ENCODE results near the gene KIF6. TPM values are rescaled to one million over a fixed set of nuclear protein-coding genes. Genes with fewer than 3 reads are reported as not detected.

KIF6 gene
- total RNA-seq, 4 donors from 2014 or later = 0.14 to 46.6 (median 0.48) TPM; not detected in 1

- peak; percentile 67 to 84 (median 77) for TF ChIP-seq CTCF (IDR thresholded peaks at IDR 0.05)
- no peak for TF ChIP-seq EP300 (IDR thresholded peaks at IDR 0.05; ENCODE audit: low read depth)
- TF ChIP-seq POLR2AphosphoS5 (IDR thresholded peaks at IDR 0.05) = no peak
- no peak for TF ChIP-seq POLR2A (IDR thresholded peaks at IDR 0.05)
- H3K36me3 ChIP-seq = no peaks in the 10 kb centered on the region
- H3K27me3 ChIP-seq = no peaks in the 10 kb centered on the region
- H3K4me3 ChIP-seq = no peak overlapping the region
- intact Hi-C loops (cut with DNase I; ENCODE audit: low total_unique reads) = loop anchor here (10.0 kb wide), 1 partner anchor 513 kb away; no protein-coding TSS in a partner anchor
- H3K4me1 ChIP-seq = no peaks in the 10 kb centered on the region
- 32 to 62% methylated on average over 3 to 21 of the region's 21 CpGs for WGBS, 2 donors (ENCODE audit: low coverage in 1 of 2)
- no peaks in the 10 kb centered on the region for H3K9me3 ChIP-seq
- no peak overlapping the region for H3K27ac ChIP-seq
- in situ Hi-C loops (cut with MboI; ENCODE audit: low pct_ligation_motif_present in 1 of 4, low pct_unique_long_range_greater_than_20kb in 1 of 4, low sequenced_read_pairs in 3 of 4) = loop anchor here (25.0 kb wide), 4 partner anchors 525 to 1675 kb away; partner anchors contain the start of genes TSPO2 (in 2 of the 4) and UNC5CL (in 2 of the 4)
- peak; percentile 67 for DNase-seq
Observed at GRCh38 chr6:39361657-39362486, 363.3 kb downstream of the KIF6 start.

GRCh38 chr6:39360378-39360777, 364.8 kb downstream of the KIF6 start:
- no peaks in the 10 kb centered on the region for H3K4me1 ChIP-seq
- in situ Hi-C loops (cut with MboI; ENCODE audit: low pct_ligation_motif_present in 1 of 4, low pct_unique_long_range_greater_than_20kb in 1 of 4, low sequenced_read_pairs in 3 of 4) (loop anchor here (25.0 kb wide), 4 partner anchors 527 to 1677 kb away; partner anchors contain the start of genes TSPO2 (in 2 of the 4) and UNC5CL (in 2 of the 4)), intact Hi-C loops (cut with DNase I; ENCODE audit: low total_unique reads) (loop anchor here (10.0 kb wide), 1 partner anchor 514 kb away; no protein-coding TSS in a partner anchor)
- no peaks in the 10 kb centered on the region for H3K36me3 ChIP-seq
- TF ChIP-seq POLR2A (IDR thresholded peaks at IDR 0.05) = no peak
- TF ChIP-seq EP300 (IDR thresholded peaks at IDR 0.05; ENCODE audit: low read depth) = no peak
- TF ChIP-seq POLR2AphosphoS5 (IDR thresholded peaks at IDR 0.05) = no peak
- TF ChIP-seq CTCF (IDR thresholded peaks at IDR 0.05) = no peak
- H3K27ac ChIP-seq = no peak overlapping the region
- no peak for DNase-seq
- WGBS, 2 donors (ENCODE audit: low coverage in 1 of 2) = 77% methylated on average over 9 of the region's 9 CpGs; no CpG with 5 or more reads in 1 of the 2 donors
- no peaks in the 10 kb centered on the region for H3K27me3 ChIP-seq
- no peak overlapping the region for H3K4me3 ChIP-seq
- no peaks in the 10 kb centered on the region for H3K9me3 ChIP-seq

GRCh38 chr6:39357998-39358686, 367.1 kb downstream of the KIF6 start:
- peak; percentile 40 for DNase-seq

GRCh38 chr6:39353698-39354315, 371.4 kb downstream of the KIF6 start:
- Histone ChIP-seq H3K9me3 (no peaks in the 10 kb centered on the region), H3K27ac (no peak overlapping the region), H3K4me1 (no peaks in the 10 kb centered on the region), H3K36me3 (no peaks in the 10 kb centered on the region), H3K27me3 (no peaks in the 10 kb centered on the region), H3K4me3 (no peak overlapping the region)
- no peak for TF ChIP-seq CTCF (IDR thresholded peaks at IDR 0.05)
- no peak for TF ChIP-seq POLR2A (IDR thresholded peaks at IDR 0.05)
- no peak for TF ChIP-seq EP300 (IDR thresholded peaks at IDR 0.05; ENCODE audit: low read depth)
- TF ChIP-seq POLR2AphosphoS5 (IDR thresholded peaks at IDR 0.05) = no peak
- intact Hi-C loops (cut with DNase I; ENCODE audit: low total_unique reads) (no loop called here), in situ Hi-C loops (cut with MboI; ENCODE audit: low pct_ligation_motif_present in 1 of 4, low pct_unique_long_range_greater_than_20kb in 1 of 4, low sequenced_read_pairs in 3 of 4) (loop anchor here (25.0 kb wide), 4 partner anchors 533 to 1683 kb away; partner anchors contain the start of genes TSPO2 (in 2 of the 4) and UNC5CL (in 2 of the 4))
- no peak for DNase-seq
- WGBS, 2 donors (ENCODE audit: low coverage in 1 of 2) = 86% methylated on average over 7 of the region's 7 CpGs; no CpG with 5 or more reads in 1 of the 2 donors

More at GRCh38 chr6:39357998-39358686, 367.1 kb downstream of the KIF6 start:
- 20 to 66% methylated on average over 1 to 7 of the region's 7 CpGs for WGBS, 2 donors (ENCODE audit: low coverage in 1 of 2)
- H3K9me3 ChIP-seq = no peaks in the 10 kb centered on the region
- no peaks in the 10 kb centered on the region for H3K27me3 ChIP-seq
- no peaks in the 10 kb centered on the region for H3K36me3 ChIP-seq
- intact Hi-C loops (cut with DNase I; ENCODE audit: low total_unique reads) = no loop called here
- no peak for TF ChIP-seq EP300 (IDR thresholded peaks at IDR 0.05; ENCODE audit: low read depth)
- no peak overlapping the region for H3K4me3 ChIP-seq
- in situ Hi-C loops (cut with MboI; ENCODE audit: low pct_ligation_motif_present in 1 of 4, low pct_unique_long_range_greater_than_20kb in 1 of 4, low sequenced_read_pairs in 3 of 4) = loop anchor here (25.0 kb wide), 4 partner anchors 529 to 1679 kb away; partner anchors contain the start of genes TSPO2 (in 2 of the 4) and UNC5CL (in 2 of the 4)
- no peaks in the 10 kb centered on the region for H3K4me1 ChIP-seq
- no peak overlapping the region for H3K27ac ChIP-seq
